B cell (primary cell): Measurements from ENCODE around the gene ADORA2B. TPM values are rescaled to one million over a fixed set of nuclear protein-coding genes. Genes with fewer than 3 reads are reported as not detected.

Experiments
- ATAC-seq: fragments of 200-7000 bp; cut with Tn5 transposase; one replicate; pipeline ENCODE4 v1.10.0; 2021; ENCODE audit warnings: low read depth, mild to moderate bottlenecking, moderate number of reproducible peaks, moderate library complexity
- CTCF ChIA-PET: fragments of 350-600 bp; sonication (Branson Sonifier 250); formaldehyde crosslinking; loops from one replicate; lab custom pipeline; 2021; ENCODE audit warnings: antibody characterized with exemption, inconsistent platforms; lab: Charles Lee
- POLR2A ChIA-PET: fragments of 350-600 bp; sonication (Branson Sonifier 250); formaldehyde crosslinking; loops from one replicate; lab custom pipeline; 2021; ENCODE audit warnings: antibody characterized with exemption; lab: Charles Lee
- DNase-seq: peaks from one replicate; pipeline ENCODE4 v3.0.0; 2013
- H2AFZ ChIP-seq: 2 replicates; pipeline ENCODE4 v1.6.1; 2012; ENCODE audit warnings: mild to moderate bottlenecking, low read depth, low read length; ENCODE audit not compliant: insufficient read depth, poor library complexity, severe bottlenecking
- H3K27ac ChIP-seq, 2 donors: 1 replicate in 1 of 2; 2 replicates in 1 of 2; pipeline ENCODE4 v1.5.1; 2012 to 2013; ENCODE audit warnings: low read length in 2 of 2, mild to moderate bottlenecking in 2 of 2, moderate library complexity in 1 of 2
- H3K27me3 ChIP-seq, 4 experiments: fragments of 200-600 bp in 1 of 4; sonication (generic) in 1 of 4; replicated peaks in 1 of 4; 1 replicate in 2 of 4; 2 replicates in 2 of 4; pipeline versions ENCODE4 v1.6.1 to v1.7.0; 2013 to 2016; ENCODE audit warnings: low read length in 3 of 4, mild to moderate bottlenecking in 2 of 4, mixed read lengths in 1 of 4, moderate library complexity in 1 of 4; ENCODE audit not compliant: insufficient read depth in 4 of 4, control insufficient read depth in 3 of 4; ENCODE audit errors: control extremely low read depth in 1 of 4
- H3K36me3 ChIP-seq, 2 experiments: replicated peaks in 1 of 2; 1 replicate in 1 of 2; 2 replicates in 1 of 2; pipeline versions ENCODE4 v1.6.1 to v1.7.1; 2013; ENCODE audit warnings: low read length in 1 of 2; ENCODE audit not compliant: insufficient read depth in 2 of 2, control insufficient read depth in 1 of 2; ENCODE audit errors: control extremely low read depth in 1 of 2, extremely low read depth in 1 of 2
- H3K4me1 ChIP-seq, 2 donors: fragments of 200-600 bp in 1 of 2; sonication (generic) in 1 of 2; 1 replicate in 1 of 2; 2 replicates in 1 of 2; pipeline versions ENCODE4 v1.5.1 to v1.6.1; 2013 to 2017; ENCODE audit warnings: low read length in 2 of 2; ENCODE audit not compliant: control insufficient read depth in 2 of 2, insufficient read depth in 2 of 2
- H3K4me2 ChIP-seq: replicated peaks from 2 replicates; pipeline ENCODE3; 2012; ENCODE audit warnings: mild to moderate bottlenecking, low read depth, low read length; ENCODE audit not compliant: poor library complexity, severe bottlenecking
- H3K4me3 ChIP-seq, 5 experiments: fragments of 200-600 bp in 1 of 5; sonication (generic) in 1 of 5; 1 replicate in 3 of 5; 2 replicates in 2 of 5; pipeline versions ENCODE4 v1.5.1 to v1.7.0; 2011 to 2016; ENCODE audit warnings: low read length in 4 of 5, mild to moderate bottlenecking in 4 of 5, low read depth in 2 of 5, control low read depth in 1 of 5, moderate library complexity in 1 of 5; ENCODE audit not compliant: insufficient read depth in 1 of 5; ENCODE audit errors: control extremely low read depth in 1 of 5, extremely low read depth in 1 of 5
- H3K79me2 ChIP-seq: fragments of 200-600 bp; sonication (generic); one replicate; pipeline ENCODE4 v1.6.0; 2016; ENCODE audit warnings: low read length; ENCODE audit not compliant: control insufficient read depth, insufficient read depth
- H3K9ac ChIP-seq: fragments of 200-600 bp; sonication (generic); 2 replicates; pipeline ENCODE4 v1.6.1; 2017; ENCODE audit warnings: mild to moderate bottlenecking, low read length, moderate library complexity
- H3K9me3 ChIP-seq, 3 donors: one replicate each; pipeline versions ENCODE4 v1.6.1 to v1.7.1; 2013; ENCODE audit warnings: low read length in 2 of 3; ENCODE audit not compliant: control insufficient read depth in 2 of 3, insufficient read depth in 1 of 3; ENCODE audit errors: control extremely low read depth in 1 of 3
- H4K20me1 ChIP-seq: 2 replicates; pipeline ENCODE4 v1.6.0; 2012; ENCODE audit warnings: mild to moderate bottlenecking, low read length; ENCODE audit not compliant: insufficient read depth, control insufficient read depth, poor library complexity, severe bottlenecking
- H3K27ac Mint-ChIP-seq: one replicate; pipeline ENCODE4 v1.8.0; 2021; ENCODE audit warnings: mixed read lengths
- H3K27me3 Mint-ChIP-seq: one replicate; pipeline ENCODE4 v1.8.0; 2021; ENCODE audit warnings: mixed read lengths
- H3K4me1 Mint-ChIP-seq: one replicate; pipeline ENCODE4 v1.8.0; 2021; ENCODE audit warnings: mixed read lengths
- H3K4me3 Mint-ChIP-seq: one replicate; pipeline ENCODE4 v1.8.0; 2021; ENCODE audit warnings: mixed read lengths
- H3K9me3 Mint-ChIP-seq: one replicate; pipeline ENCODE4 v1.8.0; 2022; ENCODE audit warnings: mixed read lengths; ENCODE audit not compliant: insufficient read depth
- EZH2 ChIP-seq: IDR thresholded peaks from 2 replicates; pipeline ENCODE4 v1.6.1; 2012; ENCODE audit warnings: borderline replicate concordance, low read depth, mild to moderate bottlenecking, moderate library complexity, low read length; ENCODE audit not compliant: insufficient read depth, poor library complexity, severe bottlenecking
- WGBS: methylation state at CpG from one replicate; pipeline ENCODE4 v1.1.5; 2013; ENCODE audit warnings: missing lambda C conversion rate; ENCODE audit not compliant: insufficient coverage; 5-methylcytosine and 5-hydroxymethylcytosine counted together
- intact Hi-C: fragments of 100-400 bp; cut with micrococcal nuclease; formaldehyde crosslinking; loops from one replicate; pipeline ENCODE4 v1.10.0; 2022
- polyA plus RNA-seq: library from polyadenylated mRNA; depleted of rRNA; stranded (reverse); fragments of >200 nt; gene quantifications from 2 replicates; pipeline ENCODE4 v1.2.3, GENCODE V29; 2012
- total RNA-seq, 2 donors: library from RNA; stranded (reverse); fragments of 120-200 nt in 1 of 2; gene quantifications; 1 replicate in 1 of 2; 2 replicates in 1 of 2; pipeline versions ENCODE4 v1.2.3 to v1.2.4, GENCODE V29; 2013 to 2022
- TF ChIP-seq, protein P1 (sequence below): fragments of 200-600 bp; IDR thresholded peaks from one replicate; pipeline ENCODE4 v1.8.0; 2022; ENCODE audit warnings: antibody characterized with exemption, mild to moderate bottlenecking

ADORA2B gene
- total and polyA plus RNA-seq, 2 donors (not counting 1 experiment from before 2014, with no cell fraction given): not detected

DNA sequence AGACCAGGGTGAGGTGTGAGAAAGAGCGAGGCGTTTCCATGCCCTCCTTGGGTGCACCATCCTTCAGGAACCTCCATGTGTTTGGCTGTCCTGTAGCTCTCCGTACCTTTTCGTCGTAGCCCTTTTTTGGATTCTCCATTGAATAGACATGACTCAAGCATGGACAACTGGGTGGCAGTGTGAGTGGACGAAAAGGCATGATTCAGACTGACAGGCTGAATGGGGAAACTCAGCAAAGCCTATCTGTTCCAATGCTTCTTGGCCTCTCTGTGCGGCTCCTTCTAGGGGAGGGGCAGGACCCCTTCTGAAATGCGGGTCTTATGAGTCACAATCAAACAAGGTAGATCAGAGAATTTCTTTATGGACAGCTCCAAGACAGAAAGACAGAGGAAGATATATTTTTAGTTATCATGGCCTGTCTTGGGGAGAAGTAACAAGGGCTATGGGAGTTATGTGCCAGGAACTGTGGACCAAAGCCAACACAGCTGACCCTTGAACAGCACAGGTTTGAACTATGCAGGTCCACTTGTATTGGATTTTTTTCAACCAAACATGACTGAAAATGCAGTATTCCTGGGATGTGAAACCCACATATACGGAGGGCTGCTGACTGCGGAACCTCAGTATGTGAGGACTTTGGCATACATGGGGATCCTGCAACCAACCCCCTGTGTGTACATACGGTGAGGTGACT, 22.9 kb downstream of the ADORA2B start:
- intact Hi-C loops: no loop called here
- Histone ChIP-seq H3K4me3 (no peak overlapping the region), H4K20me1 (no peaks in the 10 kb centered on the region), H3K9ac (no peak overlapping the region), H3K4me1 (peaks cover 0 to 10% of the 10 kb centered on the region in 2 donors), H3K79me2 (no peaks in the 10 kb centered on the region), H2AFZ (no peak overlapping the region), H3K27me3 (peaks cover 0 to 28% (median 2%) of the 10 kb centered on the region in 4 experiments), H3K9me3 (peaks cover 0 to 8% (median 0%) of the 10 kb centered on the region in 3 donors), H3K27ac (no peak overlapping the region), H3K36me3 (no peaks in the 10 kb centered on the region), H3K4me2 (no peak overlapping the region)
- Mint-ChIP-seq H3K9me3 (no peaks in the 10 kb centered on the region), H3K4me1 (peaks cover 11% of the 10 kb centered on the region), H3K4me3 (no peak overlapping the region), H3K27me3 (peaks cover 29% of the 10 kb centered on the region), H3K27ac (no peak overlapping the region)
- TF ChIP-seq, protein P1, sequence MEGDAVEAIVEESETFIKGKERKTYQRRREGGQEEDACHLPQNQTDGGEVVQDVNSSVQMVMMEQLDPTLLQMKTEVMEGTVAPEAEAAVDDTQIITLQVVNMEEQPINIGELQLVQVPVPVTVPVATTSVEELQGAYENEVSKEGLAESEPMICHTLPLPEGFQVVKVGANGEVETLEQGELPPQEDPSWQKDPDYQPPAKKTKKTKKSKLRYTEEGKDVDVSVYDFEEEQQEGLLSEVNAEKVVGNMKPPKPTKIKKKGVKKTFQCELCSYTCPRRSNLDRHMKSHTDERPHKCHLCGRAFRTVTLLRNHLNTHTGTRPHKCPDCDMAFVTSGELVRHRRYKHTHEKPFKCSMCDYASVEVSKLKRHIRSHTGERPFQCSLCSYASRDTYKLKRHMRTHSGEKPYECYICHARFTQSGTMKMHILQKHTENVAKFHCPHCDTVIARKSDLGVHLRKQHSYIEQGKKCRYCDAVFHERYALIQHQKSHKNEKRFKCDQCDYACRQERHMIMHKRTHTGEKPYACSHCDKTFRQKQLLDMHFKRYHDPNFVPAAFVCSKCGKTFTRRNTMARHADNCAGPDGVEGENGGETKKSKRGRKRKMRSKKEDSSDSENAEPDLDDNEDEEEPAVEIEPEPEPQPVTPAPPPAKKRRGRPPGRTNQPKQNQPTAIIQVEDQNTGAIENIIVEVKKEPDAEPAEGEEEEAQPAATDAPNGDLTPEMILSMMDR: no peak
- no peak for TF ChIP-seq EZH2
- ChIA-PET POLR2A (no interaction called here), CTCF (no interaction called here)
- 97% methylated on average over 7 of the region's 11 CpGs for WGBS
- DNase-seq (no peak), ATAC-seq (no peak)

DNA sequence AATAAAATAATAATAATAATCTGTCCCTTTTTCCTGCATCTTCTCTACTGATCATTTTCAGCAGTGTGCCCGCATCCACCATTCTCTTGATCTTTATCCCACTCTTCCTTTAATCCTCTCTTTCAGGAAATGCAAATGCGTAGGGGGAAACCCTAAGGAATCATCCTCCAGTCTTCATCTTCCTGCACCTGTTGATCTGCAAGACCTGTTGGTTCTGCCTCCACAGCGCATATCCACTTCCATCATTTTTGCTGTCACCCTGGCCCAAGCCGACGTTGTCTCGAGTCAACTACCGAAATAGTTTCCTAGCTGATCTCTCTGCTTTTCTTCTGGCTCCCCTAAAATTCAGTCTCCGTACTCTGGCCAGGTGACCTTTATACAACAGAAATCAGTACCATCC, 24.5 kb downstream of the ADORA2B start:
- no peak for ATAC-seq
- Mint-ChIP-seq H3K27me3 (peaks cover 29% of the 10 kb centered on the region), H3K9me3 (no peaks in the 10 kb centered on the region), H3K27ac (no peak overlapping the region), H3K4me3 (no peak overlapping the region), H3K4me1 (peaks cover 11% of the 10 kb centered on the region)
- peaks cover 0 to 22% (median 2%) of the 10 kb centered on the region in 4 experiments for H3K27me3 ChIP-seq
- ChIA-PET POLR2A (no interaction called here), CTCF (no interaction called here)
- H3K9ac ChIP-seq: no peak overlapping the region
- H2AFZ ChIP-seq: no peak overlapping the region
- no peaks in the 10 kb centered on the region for H4K20me1 ChIP-seq
- H3K27ac ChIP-seq: no peak overlapping the region
- no peak overlapping the region for H3K4me3 ChIP-seq
- intact Hi-C loops: no loop called here
- H3K79me2 ChIP-seq: no peaks in the 10 kb centered on the region
- no peak for TF ChIP-seq EZH2
- TF ChIP-seq, protein P1: no peak
- no peaks in the 10 kb centered on the region for H3K36me3 ChIP-seq
- WGBS: over 99% methylated on average over 8 of the region's 8 CpGs
- DNase-seq: no peak
- H3K4me2 ChIP-seq: no peak overlapping the region
- H3K9me3 ChIP-seq: peaks cover 0 to 8% (median 0%) of the 10 kb centered on the region in 3 donors
- peaks cover 0 to 10% of the 10 kb centered on the region in 2 donors for H3K4me1 ChIP-seq
